ENCODE measurements around the gene SBK2.
A peak's percentile ranks its signal among the peaks of the same experiment; 100 is the strongest.
"Not testable (repeated sequence)": the region's sequence is repeated elsewhere in the genome, so short reads cannot be mapped to it uniquely, and the experiment has no call there.

SBK2 gene

GRCh38 chr19:55534280-55534679 is 2.7 kb downstream of the SBK2 start:
- DNase-seq: not testable (repeated sequence)

GRCh38 chr19:55530996-55531395 is 5.9 kb downstream of the SBK2 start:
- no peak for DNase-seq

- DNase-seq: no peak
Observed at GRCh38 chr19:55529636-55530234, 7.2 kb downstream of the SBK2 start.

- no peak for DNase-seq
Observed at GRCh38 chr19:55528030-55528803, 8.7 kb downstream of the SBK2 start.

GRCh38 chr19:55527197-55528029 is 9.5 kb downstream of the SBK2 start:
- no peak for DNase-seq

GRCh38 chr19:55526216-55527196 is 10.4 kb downstream of the SBK2 start:
- DNase-seq: no peak

- DNase-seq: no peak
Observed at GRCh38 chr19:55525289-55526101, 11.4 kb downstream of the SBK2 start.

GRCh38 chr19:55520691-55521292 is 16.1 kb downstream of the SBK2 start:
- no peak for DNase-seq

- no peak for DNase-seq
Observed at GRCh38 chr19:55519451-55520311, 17.3 kb downstream of the SBK2 start.

GRCh38 chr19:55516878-55517620 is 19.9 kb downstream of the SBK2 start:
- DNase-seq: peak; percentile 95

- DNase-seq: no peak
Observed at GRCh38 chr19:55508120-55508519, 28.8 kb downstream of the SBK2 start.

GRCh38 chr19:55504981-55505380 is 32.0 kb downstream of the SBK2 start:
- DNase-seq: no peak

GRCh38 chr19:55504252-55504603 is 32.7 kb downstream of the SBK2 start:
- DNase-seq: no peak

- DNase-seq: peak; percentile 87
Observed at GRCh38 chr19:55503502-55504251, 33.3 kb downstream of the SBK2 start.

- DNase-seq: no peak
Observed at GRCh38 chr19:55503157-55503501, 33.8 kb downstream of the SBK2 start.

GRCh38 chr19:55502197-55502952 is 34.6 kb downstream of the SBK2 start:
- DNase-seq: no peak

GRCh38 chr19:55500368-55500952 is 36.5 kb downstream of the SBK2 start:
- no peak for DNase-seq

Data from 8988T (cell line).